Left lung (tissue), 10 donors: ENCODE measurements around the gene MAST4. TPM values are rescaled to one million over a fixed set of nuclear protein-coding genes. Genes with fewer than 3 reads are reported as not detected.

Experiments used
- ATAC-seq: fragments of 200-7000 bp; cut with Tn5 transposase; one replicate; pipeline ENCODE4 v1.9.1; 2020; ENCODE audit warnings: moderate library complexity
- DNase-seq, 4 donors: peaks; one replicate each; pipeline ENCODE4 v3.0.0-alpha.2; 2013 to 2020
- H3K27ac ChIP-seq, 2 donors: fragments of 200-600 bp; sonication (generic) in 1 of 2; one replicate each; pipeline versions ENCODE4 v1.5.0 to v1.8.0; 2020 to 2021
- H3K27me3 ChIP-seq, 2 donors: fragments of 200-600 bp; sonication (generic) in 1 of 2; one replicate each; pipeline versions ENCODE4 v1.5.0 to v1.8.0; 2020 to 2021
- H3K36me3 ChIP-seq, 2 donors: fragments of 200-600 bp; sonication (generic) in 1 of 2; one replicate each; pipeline versions ENCODE4 v1.5.0 to v1.8.0; 2020 to 2021
- H3K4me1 ChIP-seq, 2 donors: fragments of 200-600 bp; one replicate each; pipeline ENCODE4 v1.8.0; 2021
- H3K4me3 ChIP-seq, 2 donors: fragments of 200-600 bp; sonication (generic) in 1 of 2; one replicate each; pipeline versions ENCODE4 v1.5.0 to v1.8.0; 2020 to 2021; ENCODE audit warnings: mild to moderate bottlenecking in 1 of 2
- H3K9me3 ChIP-seq, 2 donors: fragments of 200-600 bp; sonication (generic) in 1 of 2; one replicate each; pipeline versions ENCODE4 v1.5.0 to v1.8.0; 2020 to 2021
- intact Hi-C, 2 donors: fragments of 100-400 bp; cut with DNase I; formaldehyde crosslinking; loops; one replicate each; pipeline versions ENCODE4 v1.11.2 to v1.14.2; 2022
- polyA plus RNA-seq, 6 donors: library from polyadenylated mRNA; unstranded; fragments of 120-200 nt; gene quantifications; one replicate each; pipeline ENCODE4 v1.2.1, GENCODE V29; 2013; ENCODE audit not compliant: insufficient read length in 6 of 6
- total RNA-seq, 2 donors: library from RNA; stranded (reverse); fragmentation: NEBNext Ultra II Directional; extraction: Animal tissue kit (Norgen Biotek cat#: 25700); gene quantifications; one replicate each; pipeline ENCODE4 v1.2.1, GENCODE V29; 2021
- TF ChIP-seq, protein P1 (sequence below), 2 donors: fragments of 200-600 bp; sonication (generic) in 1 of 2; IDR thresholded peaks; one replicate each; pipeline versions ENCODE4 v1.5.0 to v1.8.0; 2021; ENCODE audit warnings: antibody characterized with exemption in 2 of 2
- donor health status: DM: no; HTN: yes; CAD: no.
- donor health status: DM: no; HTN: no; CAD: no.

Gene MAST4
- total and polyA plus RNA-seq, 8 donors, result 47.7 to 57.6 (median 53.0) TPM

DNA sequence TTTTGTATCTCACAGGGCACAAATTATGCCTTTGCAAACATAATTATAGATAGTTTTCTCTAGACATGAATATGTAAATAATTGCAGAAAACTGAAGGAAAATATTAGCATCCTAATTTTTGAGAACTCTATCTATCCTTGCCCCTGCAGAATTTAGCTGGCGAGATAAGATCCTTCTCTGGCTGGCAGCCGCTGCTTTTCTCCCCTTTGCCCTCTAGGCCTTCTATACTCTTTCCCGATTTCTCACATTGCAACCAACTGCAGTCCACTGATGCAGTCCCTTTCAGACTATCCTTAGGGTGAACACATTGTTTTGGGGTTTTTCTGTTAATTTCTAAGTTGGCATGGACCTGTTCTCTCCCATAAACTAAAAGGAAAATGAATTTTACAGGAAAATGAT, 509.1 kb downstream of the MAST4 start:
- peaks cover 0 to 17% of the 10 kb centered on the region in 2 donors for H3K36me3 ChIP-seq
- TF ChIP-seq, protein P1, sequence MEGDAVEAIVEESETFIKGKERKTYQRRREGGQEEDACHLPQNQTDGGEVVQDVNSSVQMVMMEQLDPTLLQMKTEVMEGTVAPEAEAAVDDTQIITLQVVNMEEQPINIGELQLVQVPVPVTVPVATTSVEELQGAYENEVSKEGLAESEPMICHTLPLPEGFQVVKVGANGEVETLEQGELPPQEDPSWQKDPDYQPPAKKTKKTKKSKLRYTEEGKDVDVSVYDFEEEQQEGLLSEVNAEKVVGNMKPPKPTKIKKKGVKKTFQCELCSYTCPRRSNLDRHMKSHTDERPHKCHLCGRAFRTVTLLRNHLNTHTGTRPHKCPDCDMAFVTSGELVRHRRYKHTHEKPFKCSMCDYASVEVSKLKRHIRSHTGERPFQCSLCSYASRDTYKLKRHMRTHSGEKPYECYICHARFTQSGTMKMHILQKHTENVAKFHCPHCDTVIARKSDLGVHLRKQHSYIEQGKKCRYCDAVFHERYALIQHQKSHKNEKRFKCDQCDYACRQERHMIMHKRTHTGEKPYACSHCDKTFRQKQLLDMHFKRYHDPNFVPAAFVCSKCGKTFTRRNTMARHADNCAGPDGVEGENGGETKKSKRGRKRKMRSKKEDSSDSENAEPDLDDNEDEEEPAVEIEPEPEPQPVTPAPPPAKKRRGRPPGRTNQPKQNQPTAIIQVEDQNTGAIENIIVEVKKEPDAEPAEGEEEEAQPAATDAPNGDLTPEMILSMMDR (IDR thresholded peaks at IDR 0.05), result no peak

DNA sequence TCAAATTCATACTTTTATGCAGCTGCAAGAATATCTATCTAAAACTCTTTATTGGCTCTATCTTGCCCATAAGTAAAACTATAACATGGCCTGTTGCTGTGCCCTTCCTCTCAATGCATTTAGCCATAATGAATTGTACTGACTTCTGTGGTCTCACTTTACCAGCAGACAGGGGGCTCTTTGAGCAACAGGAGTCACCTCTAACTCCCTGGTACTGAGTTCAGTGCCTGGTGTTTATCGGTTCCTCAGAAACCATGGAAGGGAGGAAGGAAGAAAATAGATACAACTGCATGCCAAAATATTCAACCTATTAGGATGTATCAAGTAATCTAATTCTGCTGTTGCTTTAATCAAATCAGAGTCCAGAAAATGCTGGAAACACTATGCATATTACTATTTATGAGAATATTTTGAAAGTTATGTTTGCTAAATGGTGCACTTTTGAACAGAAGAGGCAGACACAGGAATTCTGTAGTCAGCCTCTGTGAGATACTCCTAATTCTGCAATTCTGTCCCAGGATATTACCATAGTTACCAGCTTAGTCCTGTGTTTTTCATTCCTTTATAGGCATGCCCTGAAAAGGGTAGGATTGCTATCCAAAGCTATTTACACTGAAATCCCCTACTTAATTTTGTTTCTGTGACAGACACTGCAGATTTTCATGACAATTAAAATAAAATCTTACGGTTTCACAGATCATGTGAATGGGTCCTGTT, 510.6 kb downstream of the MAST4 start:
- Histone ChIP-seq H3K36me3 (peaks cover 0 to 14% of the 10 kb centered on the region in 2 donors), H3K4me1 (no peaks in the 10 kb centered on the region), H3K4me3 (no peak overlapping the region), H3K27ac (no peak overlapping the region), H3K9me3 (no peaks in the 10 kb centered on the region), H3K27me3 (no peaks in the 10 kb centered on the region)
- DNase-seq, result no peak
- intact Hi-C loops, result no loop called here
- TF ChIP-seq, protein P1 (IDR thresholded peaks at IDR 0.05), result no peak
- ATAC-seq, result no peak

More for the DNA sequence above, 509.1 kb downstream of the MAST4 start:
- Histone ChIP-seq H3K27ac (no peak overlapping the region), H3K27me3 (no peaks in the 10 kb centered on the region), H3K4me1 (no peaks in the 10 kb centered on the region), H3K4me3 (no peak overlapping the region), H3K9me3 (no peaks in the 10 kb centered on the region)
- DNase-seq (no peak), ATAC-seq (no peak)
- intact Hi-C loops, result no loop called here

DNA sequence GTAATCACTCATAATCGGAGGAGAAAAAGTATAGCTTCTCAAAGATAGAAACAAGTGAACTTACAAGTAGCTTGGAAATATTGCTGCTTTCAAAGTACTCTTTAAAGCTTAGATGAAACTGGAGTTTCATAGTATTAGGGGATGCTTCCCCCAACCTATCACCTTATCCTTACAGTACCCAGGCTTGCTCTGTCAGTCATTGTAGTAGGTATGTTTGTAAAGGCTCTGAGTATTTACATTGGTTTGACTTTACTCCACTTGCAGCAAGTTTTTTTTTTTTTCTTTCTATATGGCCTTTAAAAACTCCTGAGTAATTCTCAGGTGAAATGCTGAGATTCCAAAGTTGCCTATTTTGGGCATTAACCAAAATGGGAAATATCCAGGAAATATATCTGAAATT, 515.6 kb downstream of the MAST4 start:
- no peak for ATAC-seq
- intact Hi-C loops, result no loop called here
- TF ChIP-seq, protein P1 (IDR thresholded peaks at IDR 0.05), result no peak
- Histone ChIP-seq H3K27ac (no peak overlapping the region), H3K27me3 (no peaks in the 10 kb centered on the region), H3K9me3 (no peaks in the 10 kb centered on the region), H3K36me3 (peaks cover 0 to 34% of the 10 kb centered on the region in 2 donors), H3K4me1 (no peaks in the 10 kb centered on the region), H3K4me3 (no peak overlapping the region)
- DNase-seq, result no peak

DNA sequence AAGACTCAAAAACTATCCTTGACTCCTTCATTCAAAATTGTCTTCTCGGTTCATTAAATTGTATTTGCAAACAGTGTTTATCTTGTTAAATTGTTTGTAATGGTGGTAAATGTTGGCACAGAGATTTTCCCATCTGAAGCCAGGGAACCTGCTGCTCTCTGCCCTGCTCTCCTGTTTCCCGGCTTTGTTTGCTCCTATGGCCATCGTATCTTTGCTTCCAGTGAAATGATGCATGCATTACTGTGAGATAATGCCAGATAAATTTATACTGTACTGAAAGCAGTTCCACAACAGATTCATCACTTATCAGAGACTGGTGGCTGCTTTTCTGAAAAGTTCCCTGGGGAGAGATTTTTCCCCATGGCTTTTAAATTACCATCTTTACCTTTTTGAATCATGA, 519.1 kb downstream of the MAST4 start:
- intact Hi-C loops, result no loop called here
- Histone ChIP-seq H3K36me3 (peaks cover 0 to 45% of the 10 kb centered on the region in 2 donors), H3K4me3 (no peak overlapping the region), H3K9me3 (no peaks in the 10 kb centered on the region), H3K27ac (no peak overlapping the region), H3K4me1 (no peaks in the 10 kb centered on the region), H3K27me3 (no peaks in the 10 kb centered on the region)
- no peak for ATAC-seq
- no peak for DNase-seq
- TF ChIP-seq, protein P1 (IDR thresholded peaks at IDR 0.05), result no peak

DNA sequence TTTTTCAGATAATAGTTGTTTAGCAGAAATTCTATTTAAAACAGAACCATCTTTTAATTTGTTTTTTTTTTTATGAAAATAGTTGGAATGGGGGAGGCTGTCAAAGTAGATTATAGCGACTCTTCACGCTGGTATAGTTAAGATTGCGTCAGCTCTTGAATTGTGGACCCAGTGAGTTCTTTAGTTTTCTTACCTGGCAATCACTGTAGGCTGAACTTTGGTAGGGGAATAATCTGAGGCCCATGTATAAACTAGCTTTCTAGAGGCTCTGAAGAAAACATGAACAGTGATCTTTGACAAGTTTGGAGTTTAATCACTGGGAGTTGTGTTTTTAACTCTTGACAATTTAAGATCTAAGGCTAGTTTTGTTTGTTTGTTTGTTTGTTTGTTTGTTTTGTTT, 519.6 kb downstream of the MAST4 start:
- no peak for DNase-seq
- no peak for ATAC-seq
- intact Hi-C loops, result no loop called here
- H3K36me3 ChIP-seq, result peaks cover 0 to 48% of the 10 kb centered on the region in 2 donors
- no peak overlapping the region for H3K27ac ChIP-seq
- no peaks in the 10 kb centered on the region for H3K4me1 ChIP-seq
- TF ChIP-seq, protein P1 (IDR thresholded peaks at IDR 0.05), result no peak
- no peak overlapping the region for H3K4me3 ChIP-seq
- H3K9me3 ChIP-seq, result no peaks in the 10 kb centered on the region
- H3K27me3 ChIP-seq, result no peaks in the 10 kb centered on the region
